Effector CD8-positive, alpha-beta T cell (primary cell): Measurements from ENCODE around the gene ANAPC15.

Experiments used
- DNase-seq: peaks from one replicate; lab custom pipeline; 2025; lab: John Stamatoyannopoulos, UW

The ANAPC15 gene

DNA sequence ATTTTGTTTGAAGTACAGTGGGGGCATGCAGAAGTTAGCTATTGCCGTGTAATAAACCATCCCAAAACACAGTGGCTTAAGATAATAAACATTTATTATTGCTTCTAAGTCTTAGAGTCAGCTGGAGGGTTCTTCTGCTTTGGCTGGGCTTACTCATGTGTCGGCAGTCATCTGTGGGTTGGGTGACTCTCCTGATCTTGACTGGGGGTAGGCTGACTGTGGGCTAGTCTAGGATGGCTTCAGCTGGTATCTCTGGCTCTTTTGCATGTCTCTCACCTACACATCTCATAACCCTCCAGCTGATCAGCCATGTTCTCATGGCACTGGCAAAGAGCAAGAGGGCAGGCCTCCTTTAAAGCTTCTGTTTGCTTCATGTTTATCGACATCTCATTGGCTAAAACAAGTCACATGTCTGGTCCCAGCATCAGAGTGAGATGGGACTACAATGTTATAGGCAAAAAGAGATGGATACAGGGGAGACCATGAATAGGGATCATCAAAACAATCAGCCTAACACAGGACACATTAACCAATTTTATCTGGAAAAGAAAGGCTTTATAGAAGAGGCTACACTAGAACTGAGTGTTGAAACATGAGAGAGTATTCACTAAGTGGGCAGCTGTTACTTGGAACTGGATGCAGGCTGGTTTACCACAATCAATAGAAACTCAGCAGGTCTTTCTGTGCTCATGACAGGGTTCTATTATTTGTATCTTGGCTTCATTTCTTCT, 26.7 kb downstream of the ANAPC15 start:
- no peak for DNase-seq

DNA sequence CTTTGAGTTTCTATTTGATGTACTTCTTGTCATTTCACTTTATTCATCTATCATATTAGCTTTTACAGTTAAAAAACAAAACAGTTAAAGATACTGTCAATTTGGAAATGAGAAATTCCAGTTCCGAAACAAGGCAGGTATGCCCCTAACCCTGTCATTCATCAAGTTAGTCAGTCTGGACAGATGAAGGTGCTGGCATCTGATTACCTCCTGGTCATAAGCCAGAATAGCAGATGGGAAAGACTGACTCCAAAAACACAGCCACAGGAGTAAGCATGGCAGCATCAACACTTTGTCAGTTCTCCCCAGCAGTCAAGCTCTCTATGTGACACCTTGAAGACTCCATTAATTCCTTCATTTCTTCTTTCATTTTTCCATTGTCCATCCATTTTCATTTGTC, 27.5 kb downstream of the ANAPC15 start:
- DNase-seq = no peak

DNA sequence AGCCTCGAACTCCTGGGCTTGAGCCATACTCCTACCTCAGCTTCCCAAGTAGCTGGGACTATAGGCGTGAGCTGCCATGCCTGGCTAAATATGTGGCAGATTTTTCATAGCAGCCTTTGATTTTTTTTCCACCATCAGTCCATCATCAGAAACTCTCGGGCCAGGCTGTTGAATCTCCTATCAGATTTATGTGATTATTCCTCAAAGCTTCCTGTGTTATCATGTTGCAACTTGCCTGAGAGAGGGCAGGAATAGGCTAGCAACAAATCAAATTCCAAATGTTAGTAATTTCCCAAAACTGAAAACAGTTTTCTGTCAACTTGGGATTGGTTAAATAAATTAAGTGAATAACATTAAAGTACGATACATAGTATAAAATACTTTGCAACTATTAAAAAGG, 28.4 kb downstream of the ANAPC15 start:
- DNase-seq = no peak

DNA sequence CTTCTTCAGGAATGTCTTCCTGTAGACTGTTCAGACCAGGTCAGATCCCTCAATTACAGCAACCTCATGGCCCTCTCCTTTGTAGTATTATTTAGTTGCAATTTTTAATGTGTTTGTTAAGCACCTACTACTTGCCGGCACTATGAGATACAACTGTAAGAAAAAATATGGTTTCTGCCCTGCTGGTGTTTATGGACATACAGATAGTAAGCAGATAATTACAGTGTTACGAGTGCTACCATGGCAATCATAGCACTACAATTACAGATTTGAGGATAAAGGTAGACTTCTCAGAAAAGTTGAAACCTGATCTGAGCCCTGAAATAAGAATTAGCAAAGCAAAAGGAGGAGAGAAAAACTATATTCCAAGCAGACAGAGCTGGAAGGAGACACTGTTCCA, 29.1 kb downstream of the ANAPC15 start:
- no peak for DNase-seq

DNA sequence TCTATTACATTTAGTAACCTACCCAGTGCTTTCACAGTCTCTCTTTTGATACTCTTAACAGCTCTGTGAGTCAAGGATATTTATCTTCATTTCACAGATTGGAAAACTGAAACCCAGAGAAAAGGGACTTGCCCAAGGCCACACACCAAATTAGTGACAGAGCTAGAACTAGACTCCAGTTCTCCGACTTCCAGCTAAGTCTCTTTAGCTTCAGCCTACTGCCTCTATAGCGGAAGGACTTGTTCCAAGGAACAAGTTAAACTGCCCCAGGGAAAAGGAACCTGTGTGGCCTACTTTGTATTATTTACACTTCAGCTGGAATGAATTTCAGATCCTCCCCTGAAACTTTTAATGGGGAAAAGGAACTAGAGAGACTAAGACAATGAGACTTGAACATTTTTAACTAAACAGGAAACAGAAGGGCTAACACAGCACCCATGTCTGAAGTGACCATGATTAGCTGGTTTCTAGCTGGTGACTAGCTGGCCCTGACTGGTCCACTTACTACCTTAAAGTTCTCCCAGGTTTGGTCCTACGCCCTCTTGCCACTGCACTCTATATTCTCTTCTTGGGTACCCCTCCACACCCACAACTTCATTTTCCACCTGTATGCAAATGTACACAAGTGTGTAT, 30.6 kb downstream of the ANAPC15 start:
- no peak for DNase-seq

DNA sequence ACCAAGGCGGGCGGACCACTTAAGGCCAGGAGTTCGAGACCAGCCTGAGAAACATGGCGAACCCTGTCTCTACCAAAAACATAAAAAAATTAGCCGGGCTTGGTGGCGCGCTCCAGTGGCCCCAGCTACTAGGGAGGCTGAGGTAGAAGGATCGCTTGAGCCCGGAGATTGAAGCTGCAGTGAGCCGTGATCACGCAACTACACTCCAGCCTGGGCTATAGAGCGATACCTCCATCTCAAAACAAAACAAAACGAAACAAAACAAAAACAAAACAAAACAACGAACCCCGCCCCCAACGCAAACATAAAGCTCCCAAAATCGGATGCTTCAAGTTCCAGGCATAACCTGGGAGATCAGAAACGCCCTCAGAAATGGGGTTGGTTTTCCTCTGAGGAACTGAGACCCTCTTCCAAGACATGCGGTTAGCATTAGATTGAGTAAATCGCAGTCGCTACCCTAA, 31.3 kb downstream of the ANAPC15 start:
- DNase-seq = no peak

DNA sequence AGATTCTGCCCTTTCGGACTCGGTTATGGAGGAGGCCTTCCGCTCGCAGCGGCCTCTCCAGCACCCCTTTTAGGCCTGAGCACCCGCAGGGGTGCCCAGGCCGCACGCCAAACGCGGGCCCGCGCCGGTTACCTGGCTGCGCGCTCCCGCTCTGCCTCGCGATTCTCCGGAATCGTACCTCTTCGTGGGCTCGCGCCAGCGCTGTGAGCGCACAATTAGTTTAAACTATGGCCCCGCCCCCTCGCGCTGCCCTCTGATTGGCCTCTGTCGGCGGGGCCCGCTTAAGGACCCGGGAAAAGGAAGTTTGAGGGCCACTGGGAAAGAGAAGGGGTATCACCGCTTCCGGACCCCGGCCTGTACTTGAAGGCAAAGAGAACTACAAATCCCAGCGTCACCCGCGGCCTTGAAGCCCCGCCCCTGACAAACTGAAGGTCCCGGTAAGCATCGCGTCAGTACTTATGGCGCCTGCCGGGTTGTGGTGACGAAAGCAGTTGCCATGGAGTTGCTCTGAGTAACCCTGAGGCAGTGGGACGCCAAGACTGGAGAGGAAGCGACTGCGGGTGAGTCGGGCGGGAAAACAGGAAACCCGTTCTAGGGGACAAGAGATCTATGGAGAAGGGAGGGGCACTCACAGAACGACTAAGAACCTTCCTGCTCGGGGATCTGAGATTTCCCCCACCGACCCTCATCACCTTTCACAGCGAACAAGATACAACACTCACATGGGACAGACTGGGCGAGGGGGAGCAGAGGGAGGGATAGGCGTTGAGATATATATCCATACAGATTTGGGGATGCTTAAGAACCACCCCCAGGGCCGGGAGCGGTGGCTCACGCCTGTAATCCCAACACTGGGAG, 31.9 kb downstream of the ANAPC15 start, which contains the start of the genes LRRC51 and NUMA1:
TSS of gene LRRC51 (plus strand) at position 525 of the 858 bp plus-strand sequence. CDS start 8,234 bp downstream, outside the sequence.
TSS of gene NUMA1 (minus strand) at position 217 of the 858 bp plus-strand sequence. CDS start 44,599 bp downstream, outside the sequence.
- DNase-seq = peak; percentile 98

DNA sequence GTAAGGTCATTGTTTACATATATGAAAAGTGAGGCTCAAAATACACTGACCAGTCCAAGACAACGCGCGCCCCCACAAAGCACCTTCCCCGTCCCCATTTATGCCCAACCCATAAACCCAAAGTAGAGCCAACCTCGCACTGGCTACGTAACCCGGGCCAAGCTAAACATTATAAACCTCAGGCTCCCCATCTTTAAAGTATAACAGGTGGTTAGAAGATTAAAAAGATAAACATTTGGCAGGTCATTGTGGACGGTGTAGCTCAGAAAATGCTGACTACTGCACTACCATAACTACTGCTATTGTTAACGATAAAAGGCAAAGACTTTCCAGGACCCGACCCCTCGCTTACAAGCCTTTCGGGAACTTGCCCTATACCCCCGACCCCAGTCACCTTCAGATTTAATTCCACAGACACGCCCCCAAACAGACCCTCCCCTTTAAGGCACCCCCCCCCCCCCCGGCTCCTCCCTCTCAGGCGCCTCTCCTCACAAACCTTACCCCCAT, 32.6 kb downstream of the ANAPC15 start:
- DNase-seq = no peak

DNA sequence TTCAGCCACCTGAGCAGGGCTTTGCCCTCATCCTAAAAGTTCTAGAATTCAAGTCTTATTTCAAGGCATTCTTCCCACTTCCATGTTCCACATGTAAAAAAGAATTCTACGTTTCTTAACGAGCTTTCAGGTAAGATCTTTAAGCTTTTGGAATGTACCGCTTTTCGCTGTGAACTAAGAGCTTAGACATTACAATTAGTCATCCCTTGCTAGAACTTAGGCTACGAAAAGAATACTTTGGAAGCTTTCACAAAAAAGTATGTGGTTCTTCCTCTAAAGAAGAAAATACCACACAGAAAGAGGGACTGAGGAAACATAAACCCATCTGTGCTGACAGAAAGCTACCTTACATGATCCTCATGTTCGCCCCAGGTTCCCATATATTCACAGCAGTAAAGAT, 34.0 kb downstream of the ANAPC15 start:
- no peak for DNase-seq

DNA sequence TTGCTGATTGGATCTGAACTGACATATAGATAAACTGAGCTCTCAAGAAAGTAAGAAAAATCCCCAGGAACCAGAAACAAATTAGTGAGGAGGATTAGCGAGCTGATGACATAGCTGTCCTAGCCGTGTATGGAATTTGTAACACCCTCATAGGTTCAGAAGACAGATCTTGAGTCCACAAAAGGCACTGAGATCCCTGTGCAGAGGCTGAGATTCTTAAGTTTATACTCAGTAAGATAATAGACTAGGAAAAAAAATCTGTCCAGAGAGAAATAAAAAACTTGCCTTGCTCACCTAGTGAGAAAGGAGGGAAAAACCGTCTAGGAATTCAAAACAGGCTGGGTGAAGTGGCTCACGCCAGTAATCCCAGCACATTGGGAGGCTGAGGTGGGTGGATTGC, 36.7 kb downstream of the ANAPC15 start:
- DNase-seq = no peak

DNA sequence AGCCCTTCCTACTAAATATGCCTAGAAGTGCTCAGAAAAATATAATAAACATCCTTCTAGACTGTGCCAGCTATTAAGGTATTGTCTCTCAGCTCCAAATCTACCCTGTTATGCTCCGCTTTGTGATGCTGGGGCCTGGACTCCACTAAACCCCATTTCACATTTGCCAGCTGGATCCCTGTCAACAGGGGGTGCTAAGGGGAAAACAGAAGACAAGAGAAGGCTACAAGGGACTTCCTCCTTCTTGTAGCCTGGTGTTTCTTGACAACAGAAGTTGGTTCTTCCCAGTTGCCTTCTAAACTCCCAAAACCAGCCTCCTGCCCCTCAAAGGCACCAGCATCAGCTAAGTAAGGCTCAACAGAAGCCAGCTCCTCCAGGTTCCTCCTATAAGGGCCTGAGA, 37.4 kb downstream of the ANAPC15 start:
- no peak for DNase-seq

DNA sequence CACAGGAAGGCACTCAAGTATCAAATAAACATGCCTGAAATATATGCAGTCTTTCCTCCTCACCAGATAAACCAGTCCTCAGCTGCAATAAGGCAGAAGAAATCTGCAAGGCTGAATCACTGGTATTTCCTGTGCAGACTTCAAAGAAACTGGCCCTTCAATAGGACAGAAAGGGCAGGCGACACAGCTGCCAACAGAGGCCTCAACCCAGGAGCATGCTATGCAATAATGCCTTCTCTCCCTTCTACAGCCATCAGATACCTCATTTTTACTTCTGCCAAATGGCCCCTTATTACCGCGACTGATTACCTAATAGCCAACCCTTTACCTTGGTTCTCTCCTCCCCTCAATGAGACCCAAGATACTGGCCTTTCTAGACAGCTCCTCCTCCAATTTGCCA, 40.1 kb downstream of the ANAPC15 start:
- no peak for DNase-seq

DNA sequence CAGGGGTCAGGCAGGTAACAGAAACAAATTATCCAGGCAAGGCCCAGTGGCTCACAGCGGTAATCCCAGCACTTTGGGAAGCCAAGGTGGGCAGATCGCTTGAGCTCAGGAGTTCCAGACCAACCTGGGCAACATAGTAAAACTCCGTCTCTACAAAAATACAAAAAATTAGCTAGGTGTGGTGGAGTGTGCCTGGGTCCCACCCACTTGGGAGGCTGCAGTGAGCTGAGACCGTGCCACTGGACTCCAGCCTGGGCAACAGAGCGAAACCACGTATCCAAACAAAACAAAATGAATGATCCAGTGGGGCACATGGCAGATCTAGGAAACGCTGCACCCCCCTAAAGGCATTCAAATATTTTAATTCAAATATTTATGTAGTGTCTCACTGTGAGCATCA, 42.0 kb downstream of the ANAPC15 start:
- DNase-seq = no peak

DNA sequence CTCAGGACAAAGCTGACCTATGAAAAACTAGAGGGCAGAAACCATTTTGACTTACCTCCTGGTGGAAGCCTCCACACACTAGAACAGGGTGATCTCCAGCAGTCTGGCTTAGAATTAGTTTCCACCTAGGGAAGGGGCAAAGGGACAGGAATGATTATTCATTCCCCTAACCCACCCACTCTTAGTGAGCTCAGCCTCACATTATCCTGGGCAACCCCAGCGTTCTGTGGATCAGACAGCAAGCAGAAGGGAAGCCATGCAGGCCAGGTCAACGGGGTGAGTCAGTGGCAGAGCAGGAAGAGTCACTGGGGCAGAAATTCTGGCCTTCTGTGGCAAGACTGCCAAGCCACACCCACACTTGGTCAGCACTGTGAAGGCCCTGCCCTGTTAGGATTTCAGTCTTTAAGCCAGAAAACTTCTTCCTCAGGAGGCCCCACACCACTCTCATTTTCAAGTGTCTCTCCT, 42.7 kb downstream of the ANAPC15 start:
- DNase-seq = no peak

DNA sequence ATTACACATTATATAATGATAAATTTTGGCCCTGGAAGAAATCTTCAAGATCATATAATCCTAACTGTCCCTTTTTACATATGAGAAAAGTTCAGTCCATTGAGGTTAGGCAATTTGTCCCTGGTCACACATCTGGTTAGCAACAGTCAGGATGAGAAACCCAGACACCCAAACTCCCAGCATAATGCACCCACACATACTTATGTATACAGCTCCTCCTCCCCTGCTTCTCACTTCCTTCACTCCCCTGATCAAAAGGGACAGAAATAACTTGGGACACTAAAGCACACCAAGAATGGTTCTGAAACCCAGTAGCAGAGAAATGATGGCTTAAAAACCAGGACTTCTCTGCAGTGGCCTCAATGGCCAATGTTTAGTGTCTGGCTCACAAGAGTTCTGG, 43.3 kb downstream of the ANAPC15 start:
- no peak for DNase-seq

DNA sequence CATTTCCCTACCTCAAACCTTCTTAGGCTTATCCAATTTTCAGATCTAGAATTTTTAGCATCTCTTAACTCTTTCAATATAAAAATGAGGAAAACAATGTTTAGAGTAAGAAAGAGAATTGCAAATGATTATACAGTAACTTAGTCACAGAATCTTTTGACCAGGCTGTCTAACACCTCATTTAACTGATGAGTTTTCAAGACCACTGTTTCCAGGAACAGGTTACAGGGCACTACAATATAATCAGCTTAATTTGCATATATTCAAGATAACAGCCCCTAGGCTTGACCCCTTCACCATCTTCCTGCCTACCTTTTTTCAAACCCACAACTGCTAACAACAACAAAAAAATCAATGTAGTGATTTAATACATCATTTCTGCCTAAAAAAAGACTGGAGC, 44.8 kb downstream of the ANAPC15 start:
- DNase-seq = no peak

DNA sequence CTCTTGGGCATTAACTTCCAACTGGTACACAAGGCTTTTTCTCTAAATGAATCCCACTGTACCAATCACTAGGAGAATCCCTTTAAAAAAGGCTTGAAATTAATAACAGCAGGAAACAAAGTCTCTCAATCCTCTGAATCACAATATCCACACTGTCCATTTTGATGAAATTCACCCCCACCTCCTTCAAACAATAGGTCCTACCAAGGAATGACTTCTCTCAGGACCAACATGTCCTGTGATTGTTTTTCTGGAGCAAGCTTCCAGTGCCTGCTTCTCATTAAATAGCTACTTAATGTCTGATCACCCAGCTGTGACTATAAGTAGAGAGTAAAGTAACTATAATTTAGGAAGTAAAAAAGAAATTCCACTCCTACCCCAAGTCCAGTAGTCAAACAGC, 45.2 kb downstream of the ANAPC15 start:
- no peak for DNase-seq

DNA sequence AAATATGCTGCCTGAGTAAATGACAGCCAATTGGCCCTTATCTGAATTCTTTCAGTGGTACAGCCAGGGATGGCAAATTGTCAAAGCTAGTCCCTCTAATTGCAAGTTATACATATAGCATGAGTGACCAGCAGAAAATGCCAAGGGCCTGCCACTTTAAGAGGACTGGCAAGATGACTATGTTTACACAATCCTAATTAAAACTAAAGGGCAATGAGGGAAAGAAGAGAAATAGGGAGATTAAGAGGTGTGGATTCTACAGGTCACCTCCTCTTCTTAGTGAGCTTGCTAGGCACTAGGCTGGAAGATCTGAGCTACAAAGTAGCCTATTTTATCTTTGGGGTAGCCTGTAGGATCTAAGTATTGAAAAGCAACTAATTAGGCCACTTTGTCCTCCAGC, 45.6 kb downstream of the ANAPC15 start:
- no peak for DNase-seq

DNA sequence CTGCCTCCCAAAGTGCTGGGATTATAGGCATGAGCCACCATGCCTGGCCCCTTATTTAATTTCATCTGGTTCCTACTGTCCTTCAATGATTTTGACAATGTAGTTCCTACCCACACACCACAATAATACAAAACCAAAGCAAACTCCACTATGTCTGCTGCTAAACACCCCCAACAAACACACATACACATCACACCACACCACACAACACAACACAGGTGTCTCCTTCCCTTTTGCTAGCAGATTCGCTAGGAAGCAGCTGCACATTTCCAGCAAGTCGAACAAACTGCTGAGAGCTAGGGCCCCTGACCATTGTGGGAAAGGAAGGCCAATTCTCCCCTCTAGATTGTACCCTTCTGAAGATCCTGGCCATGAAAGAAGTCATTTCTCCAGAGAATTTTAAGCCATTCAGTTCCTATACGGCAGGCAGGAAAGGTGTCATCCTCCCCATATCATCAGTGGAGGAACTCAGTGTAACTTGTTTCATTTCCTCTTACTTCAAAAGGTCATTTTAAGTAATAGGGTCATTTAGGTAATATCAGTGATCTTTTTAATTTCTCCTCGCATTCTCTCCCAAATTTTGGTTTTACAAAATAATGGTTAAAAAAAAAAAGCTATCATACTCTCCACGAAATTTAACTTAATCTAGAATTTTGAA, 50.6 kb downstream of the ANAPC15 start:
- DNase-seq = no peak
